Brain pericyte (primary cell): ENCODE measurements around the gene INO80D.
"Not testable (repeated sequence)": the region's sequence is repeated elsewhere in the genome, so short reads cannot be mapped to it uniquely, and the experiment has no call there.

Source experiments
- DNase-seq: peaks from one replicate; pipeline ENCODE4 v3.0.0-alpha.2; 2012; ENCODE audit warnings: low read depth, low spot score

The INO80D gene

GRCh38 chr2:205984381-205984780 lies 101.6 kb downstream of the INO80D start:
- DNase-seq: no peak

- DNase-seq: no peak
These were observed 103.1 kb downstream of the INO80D start for GRCh38 chr2:205982776-205983327.

- DNase-seq: not testable (repeated sequence)
These were observed 107.2 kb downstream of the INO80D start for GRCh38 chr2:205978728-205979127.

- DNase-seq: not testable (repeated sequence)
These were observed 108.3 kb downstream of the INO80D start for GRCh38 chr2:205977699-205978098.

GRCh38 chr2:205976934-205977659 lies 108.9 kb downstream of the INO80D start:
- not testable (repeated sequence) for DNase-seq

GRCh38 chr2:205976120-205976814 lies 109.7 kb downstream of the INO80D start:
- DNase-seq: no peak

GRCh38 chr2:205975082-205975949 lies 110.7 kb downstream of the INO80D start:
- DNase-seq: no peak

- DNase-seq: no peak
These were observed 113.9 kb downstream of the INO80D start for GRCh38 chr2:205972113-205972512.

GRCh38 chr2:205970348-205970747 lies 115.6 kb downstream of the INO80D start:
- DNase-seq: no peak

GRCh38 chr2:205969584-205969983 lies 116.4 kb downstream of the INO80D start:
- no peak for DNase-seq

GRCh38 chr2:205967391-205968075 lies 118.4 kb downstream of the INO80D start:
- DNase-seq: no peak

GRCh38 chr2:205965707-205966106 lies 120.3 kb downstream of the INO80D start:
- no peak for DNase-seq

- no peak for DNase-seq
These were observed 121.7 kb downstream of the INO80D start for GRCh38 chr2:205964111-205964761.

- DNase-seq: no peak
These were observed 126.5 kb downstream of the INO80D start for GRCh38 chr2:205959521-205959920.

- DNase-seq: no peak
These were observed 128.4 kb downstream of the INO80D start for GRCh38 chr2:205957452-205958154.

GRCh38 chr2:205954707-205955106 lies 131.3 kb downstream of the INO80D start:
- no peak for DNase-seq

GRCh38 chr2:205952282-205952681 lies 133.7 kb downstream of the INO80D start:
- DNase-seq: no peak

- no peak for DNase-seq
These were observed 137.1 kb downstream of the INO80D start for GRCh38 chr2:205948883-205949282.

- DNase-seq: no peak
These were observed 137.5 kb downstream of the INO80D start for GRCh38 chr2:205948496-205948837.
